ENCODE data around the gene AGMO.

DNA sequence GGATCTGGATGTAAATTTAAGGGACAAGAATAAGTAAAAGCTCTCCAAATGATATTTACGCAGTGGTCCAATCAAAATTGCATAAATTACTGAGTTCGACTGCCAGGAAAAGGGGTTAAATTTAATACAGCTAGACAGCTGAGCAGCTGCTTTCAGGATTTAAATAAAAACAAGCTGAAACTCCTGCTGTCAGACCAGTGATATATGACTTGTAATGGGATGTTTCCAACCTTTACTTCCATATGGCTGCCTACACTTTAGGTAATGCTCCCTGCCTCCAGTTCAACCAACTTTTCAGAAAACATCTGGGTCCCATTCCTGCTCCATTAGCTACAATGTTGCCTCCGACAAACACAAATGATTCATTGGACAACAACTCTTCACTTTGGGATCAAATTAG, 333.0 kb downstream of the AGMO start:
- TF ChIP-seq, protein P1, sequence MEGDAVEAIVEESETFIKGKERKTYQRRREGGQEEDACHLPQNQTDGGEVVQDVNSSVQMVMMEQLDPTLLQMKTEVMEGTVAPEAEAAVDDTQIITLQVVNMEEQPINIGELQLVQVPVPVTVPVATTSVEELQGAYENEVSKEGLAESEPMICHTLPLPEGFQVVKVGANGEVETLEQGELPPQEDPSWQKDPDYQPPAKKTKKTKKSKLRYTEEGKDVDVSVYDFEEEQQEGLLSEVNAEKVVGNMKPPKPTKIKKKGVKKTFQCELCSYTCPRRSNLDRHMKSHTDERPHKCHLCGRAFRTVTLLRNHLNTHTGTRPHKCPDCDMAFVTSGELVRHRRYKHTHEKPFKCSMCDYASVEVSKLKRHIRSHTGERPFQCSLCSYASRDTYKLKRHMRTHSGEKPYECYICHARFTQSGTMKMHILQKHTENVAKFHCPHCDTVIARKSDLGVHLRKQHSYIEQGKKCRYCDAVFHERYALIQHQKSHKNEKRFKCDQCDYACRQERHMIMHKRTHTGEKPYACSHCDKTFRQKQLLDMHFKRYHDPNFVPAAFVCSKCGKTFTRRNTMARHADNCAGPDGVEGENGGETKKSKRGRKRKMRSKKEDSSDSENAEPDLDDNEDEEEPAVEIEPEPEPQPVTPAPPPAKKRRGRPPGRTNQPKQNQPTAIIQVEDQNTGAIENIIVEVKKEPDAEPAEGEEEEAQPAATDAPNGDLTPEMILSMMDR (conservative IDR thresholded peaks at IDR 0.05; ENCODE audit: low read depth, low read length) = no peak
- TF ChIP-seq EZH2 (IDR thresholded peaks at IDR 0.05; ENCODE audit: low read length, unreplicated experiment) (no peak), EZH2phosphoT487 (IDR thresholded peaks at IDR 0.05; ENCODE audit: borderline replicate concordance, low read length) (no peak)

All from PC-3 (cell line).